Vagina (tissue), 2 donors: ENCODE measurements around the gene TOX2.

ENCODE experiments used
- POLR2A ChIP-seq, 2 donors: fragments of 450-650 bp; IDR thresholded peaks; one replicate each; pipeline ENCODE4 v1.6.1; 2017; ENCODE audit warnings: antibody characterized with exemption in 2 of 2, mild to moderate bottlenecking in 2 of 2, moderate library complexity in 2 of 2
- TF ChIP-seq, protein P1 (sequence below), 3 experiments: fragments of 450-650 bp in 2 of 3; fragments of 200-600 bp in 1 of 3; sonication (generic) in 1 of 3; IDR thresholded peaks; one replicate each; pipeline ENCODE4 v1.5.1; 2017 to 2019; ENCODE audit warnings: antibody characterized with exemption in 3 of 3, mild to moderate bottlenecking in 2 of 3, moderate library complexity in 2 of 3

DNA sequence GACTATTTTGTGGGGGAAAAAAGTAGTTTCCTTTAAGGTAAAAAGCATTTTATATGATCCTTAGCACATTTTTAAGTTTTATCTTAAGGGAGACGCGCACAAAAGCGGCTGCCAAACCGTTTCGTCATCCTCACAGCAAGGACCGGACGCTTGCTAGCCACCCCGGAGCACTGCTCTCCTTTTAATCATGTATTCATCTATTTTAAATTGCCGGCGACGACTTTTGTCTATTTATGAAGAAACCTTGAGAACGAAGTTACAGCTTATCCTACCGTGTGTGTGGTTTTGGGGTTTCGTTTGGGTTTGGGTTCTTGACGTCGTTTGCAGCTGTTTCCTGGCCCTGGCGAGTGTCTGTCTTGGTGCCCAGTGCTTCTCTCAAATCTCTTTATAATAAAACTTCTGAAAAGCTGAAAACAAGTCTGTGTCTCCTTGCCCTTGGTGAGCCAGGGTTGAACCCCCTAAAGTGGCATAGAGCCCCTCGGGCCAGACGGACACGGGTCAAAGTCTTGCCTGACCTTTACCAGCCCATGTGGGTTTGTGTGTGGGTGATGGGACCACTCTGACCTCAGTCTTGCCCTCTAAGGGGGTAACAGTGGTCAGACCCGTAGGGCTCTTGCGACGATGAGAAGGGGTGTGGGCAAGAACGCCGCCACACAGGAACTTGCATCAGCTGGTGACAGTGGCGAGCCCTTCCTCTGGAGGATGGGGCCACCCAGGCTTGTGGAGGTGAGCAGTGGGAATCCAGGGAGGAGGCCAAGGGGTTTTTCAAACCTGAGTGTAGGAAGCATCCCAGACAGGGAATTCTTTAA lies 154.8 kb downstream of the TOX2 start:
- TF ChIP-seq POLR2A (IDR thresholded peaks at IDR 0.05) = no peak
- TF ChIP-seq, protein P1, sequence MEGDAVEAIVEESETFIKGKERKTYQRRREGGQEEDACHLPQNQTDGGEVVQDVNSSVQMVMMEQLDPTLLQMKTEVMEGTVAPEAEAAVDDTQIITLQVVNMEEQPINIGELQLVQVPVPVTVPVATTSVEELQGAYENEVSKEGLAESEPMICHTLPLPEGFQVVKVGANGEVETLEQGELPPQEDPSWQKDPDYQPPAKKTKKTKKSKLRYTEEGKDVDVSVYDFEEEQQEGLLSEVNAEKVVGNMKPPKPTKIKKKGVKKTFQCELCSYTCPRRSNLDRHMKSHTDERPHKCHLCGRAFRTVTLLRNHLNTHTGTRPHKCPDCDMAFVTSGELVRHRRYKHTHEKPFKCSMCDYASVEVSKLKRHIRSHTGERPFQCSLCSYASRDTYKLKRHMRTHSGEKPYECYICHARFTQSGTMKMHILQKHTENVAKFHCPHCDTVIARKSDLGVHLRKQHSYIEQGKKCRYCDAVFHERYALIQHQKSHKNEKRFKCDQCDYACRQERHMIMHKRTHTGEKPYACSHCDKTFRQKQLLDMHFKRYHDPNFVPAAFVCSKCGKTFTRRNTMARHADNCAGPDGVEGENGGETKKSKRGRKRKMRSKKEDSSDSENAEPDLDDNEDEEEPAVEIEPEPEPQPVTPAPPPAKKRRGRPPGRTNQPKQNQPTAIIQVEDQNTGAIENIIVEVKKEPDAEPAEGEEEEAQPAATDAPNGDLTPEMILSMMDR (IDR thresholded peaks at IDR 0.05) = no peak
